ENCODE measurements around the gene SPAG6.
A peak's percentile ranks its signal among the peaks of the same experiment; 100 is the strongest.
"Not testable (repeated sequence)": the region's sequence is repeated elsewhere in the genome, so short reads cannot be mapped to it uniquely, and the experiment has no call there.

Gene SPAG6

DNA sequence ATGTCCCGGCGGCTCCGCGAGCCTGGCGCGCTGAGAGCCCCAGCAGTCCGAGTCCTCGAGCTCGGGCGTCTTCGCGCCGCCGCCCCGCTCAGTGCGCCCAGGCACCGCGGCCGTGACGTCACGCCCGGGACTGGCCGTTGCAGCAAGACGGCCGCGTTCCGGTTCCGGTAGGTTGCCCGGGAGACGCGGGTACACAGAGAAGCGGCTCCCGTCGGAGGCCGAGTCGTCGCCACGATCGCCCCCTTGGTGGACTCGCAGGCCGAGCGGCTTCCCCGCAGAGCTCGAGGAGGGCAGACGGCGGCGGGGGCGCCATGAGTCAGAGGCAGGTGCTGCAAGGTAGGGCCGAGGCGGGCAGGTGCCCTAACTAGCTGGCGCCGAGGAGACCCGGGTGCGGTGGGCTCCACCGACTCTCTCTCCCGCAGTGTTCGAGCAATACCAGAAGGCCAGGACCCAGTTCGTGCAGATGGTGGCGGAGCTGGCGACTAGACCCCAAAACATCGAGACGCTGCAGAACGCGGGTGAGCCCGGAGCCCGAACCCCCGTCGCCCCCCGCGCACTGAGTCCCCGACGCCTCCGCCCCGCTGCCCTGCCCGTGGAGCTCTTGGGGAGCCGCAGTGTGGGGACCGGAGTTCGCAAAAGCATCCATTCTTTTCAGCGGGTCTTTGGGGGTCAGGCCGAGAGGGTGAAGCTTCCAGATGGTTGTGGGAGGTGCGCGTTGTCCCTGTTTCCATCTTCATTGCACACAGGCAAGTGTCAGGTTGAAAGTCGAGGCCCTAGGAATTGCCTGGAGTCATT is at the start of gene SPAG6:
SPAG6 (plus strand) TSS at position 196 of the 795 bp plus-strand sequence; CDS start at position 312, 116 bp downstream.
- DNase-seq = peak; percentile 73

DNA sequence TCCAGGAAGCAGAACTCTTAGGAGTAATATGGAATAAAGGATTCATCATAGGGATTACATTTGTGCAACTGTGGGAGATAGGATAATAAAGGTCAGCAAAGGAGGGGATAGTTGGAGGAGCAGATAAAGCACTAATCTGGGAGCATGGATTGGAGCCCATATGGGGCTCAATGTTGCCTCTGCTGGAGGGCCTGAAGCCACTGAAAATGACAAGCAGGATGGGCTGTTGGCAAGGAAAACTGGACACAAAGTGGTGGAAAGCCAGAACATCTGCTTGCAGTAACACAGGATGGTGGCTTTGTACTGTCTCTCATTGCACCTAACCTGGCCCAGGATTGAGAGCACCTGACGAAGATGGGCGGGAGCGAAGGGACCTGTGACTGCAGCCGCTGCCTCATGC is 44.1 kb upstream of the SPAG6 start:
- DNase-seq = no peak

DNA sequence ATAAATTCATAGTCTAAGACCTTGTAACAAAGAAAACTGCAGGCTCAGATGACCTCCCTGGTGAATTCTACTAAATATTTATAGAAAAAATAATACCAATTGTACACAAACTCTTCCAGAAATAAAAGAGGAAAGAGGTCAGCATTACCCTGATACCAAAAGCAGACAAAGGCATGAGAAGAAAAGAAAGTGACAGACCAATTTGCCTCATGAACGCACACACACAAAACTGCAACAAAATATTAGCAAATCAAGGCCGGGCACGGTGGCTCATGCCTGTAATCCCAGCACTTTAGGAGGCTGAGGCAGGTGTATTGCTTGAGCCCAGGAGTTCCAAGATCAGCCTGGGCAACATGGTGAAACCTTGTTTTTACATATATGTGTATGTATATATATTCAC is 41.8 kb upstream of the SPAG6 start:
- DNase-seq = no peak

DNA sequence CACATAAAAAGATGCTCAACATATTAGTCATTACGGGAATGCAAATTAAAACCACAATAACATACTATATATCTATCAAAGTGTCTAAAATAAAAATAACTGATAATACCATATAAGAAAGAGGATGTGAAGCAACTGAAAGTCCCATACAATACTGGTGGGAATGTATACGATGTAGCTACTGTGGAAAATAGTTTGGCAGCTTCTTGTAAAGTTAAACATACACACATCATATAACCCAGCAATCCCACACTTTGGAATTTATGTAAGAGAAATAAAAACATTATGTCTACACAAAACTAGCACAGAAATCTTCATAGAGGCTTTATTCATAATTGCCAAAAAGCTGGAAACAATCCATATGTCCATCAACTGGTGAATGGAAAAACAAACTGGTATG is 39.6 kb upstream of the SPAG6 start:
- DNase-seq = no peak

DNA sequence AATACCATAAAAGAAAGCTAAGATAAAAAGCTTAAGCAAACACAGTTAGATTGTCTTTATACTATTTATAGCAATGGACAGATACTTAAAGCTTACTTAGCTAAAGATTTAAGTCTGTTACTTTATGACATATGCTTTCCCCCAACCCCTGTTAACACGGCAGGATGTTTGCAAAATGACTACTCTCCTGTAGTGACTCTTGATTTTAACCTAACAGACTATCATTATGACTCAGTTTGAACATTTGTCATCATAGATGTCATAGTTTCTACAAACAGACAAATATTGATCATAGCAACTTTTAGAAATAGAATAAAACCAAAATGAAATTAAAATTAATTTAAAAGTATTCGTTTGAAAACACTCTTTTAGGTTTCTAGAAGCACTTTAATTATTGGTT is 36.9 kb upstream of the SPAG6 start:
- DNase-seq = no peak

DNA sequence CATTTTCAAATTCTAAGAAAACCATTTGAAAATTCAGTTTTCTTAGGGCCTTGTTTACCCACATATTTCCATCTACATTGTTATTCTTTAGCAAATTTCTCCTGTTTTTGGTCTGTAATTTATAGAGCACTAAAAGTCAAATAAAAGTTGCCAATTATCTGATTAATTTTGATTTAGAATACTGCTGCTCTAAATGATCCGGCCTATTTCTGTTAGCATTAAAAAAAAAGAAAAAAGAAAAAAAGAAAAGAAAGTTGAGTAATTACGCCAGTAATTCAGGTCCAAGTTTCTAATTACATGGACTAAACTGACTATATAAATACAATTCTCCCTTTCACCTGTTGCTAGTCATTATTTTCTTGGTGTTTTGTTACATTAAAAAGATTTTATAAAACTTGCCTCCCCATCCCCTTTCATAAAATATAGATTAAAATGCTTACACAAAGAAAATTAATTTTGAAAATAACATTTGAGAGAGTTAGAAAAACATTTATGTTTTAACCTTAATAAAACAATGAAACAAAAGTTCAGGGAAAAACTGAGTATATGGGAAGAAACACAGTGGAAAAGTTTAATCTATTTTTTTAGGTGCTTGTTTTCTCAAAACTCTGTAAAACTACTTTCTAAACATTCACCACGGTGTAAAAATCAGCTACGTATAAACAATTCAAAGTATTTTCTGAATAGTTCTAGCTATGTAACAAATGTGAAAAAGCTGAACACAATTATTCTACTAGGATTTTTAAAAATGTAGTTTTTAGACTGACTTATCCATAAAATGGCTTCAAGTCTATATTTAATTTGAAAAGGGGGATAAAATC is 35.9 kb upstream of the SPAG6 start:
- no peak for DNase-seq

DNA sequence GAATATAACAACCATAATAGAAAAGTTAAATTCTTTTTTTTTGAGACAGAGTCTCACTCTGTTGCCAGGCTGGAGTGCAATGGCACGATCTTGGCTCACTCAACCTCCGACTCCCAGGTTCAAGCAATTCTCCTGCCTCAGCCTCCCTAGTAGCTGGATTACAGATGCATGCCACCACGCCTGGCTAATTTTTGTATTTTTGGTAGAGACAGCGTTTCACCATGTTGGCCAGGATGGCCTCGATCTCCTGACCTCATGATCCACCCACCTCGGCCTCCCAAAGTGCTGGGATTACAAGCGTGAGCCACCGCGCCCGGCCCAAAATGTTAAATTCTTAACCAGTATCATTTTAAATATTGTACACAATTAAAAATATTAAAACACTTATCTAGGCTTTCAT is 35.3 kb upstream of the SPAG6 start:
- DNase-seq = not testable (repeated sequence)

DNA sequence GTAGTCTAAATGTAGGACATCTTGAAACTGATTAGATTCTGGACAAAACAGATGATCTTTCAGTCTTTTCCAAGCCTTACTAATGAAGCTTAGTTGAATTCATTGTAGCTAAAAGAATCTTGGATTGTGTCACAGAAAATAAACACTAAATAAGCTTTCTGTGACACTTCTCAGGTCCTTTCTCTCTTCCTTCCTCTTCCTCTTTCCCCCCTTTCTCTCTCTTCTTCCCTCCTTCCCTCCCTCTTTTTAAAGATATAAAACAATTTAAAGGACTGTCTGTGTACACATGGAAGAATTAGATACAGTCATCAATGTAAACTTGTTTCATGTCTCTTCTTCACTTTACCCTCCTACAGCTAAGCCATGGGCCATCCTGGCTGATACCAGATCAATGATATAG is 34.4 kb upstream of the SPAG6 start:
- DNase-seq = no peak

DNA sequence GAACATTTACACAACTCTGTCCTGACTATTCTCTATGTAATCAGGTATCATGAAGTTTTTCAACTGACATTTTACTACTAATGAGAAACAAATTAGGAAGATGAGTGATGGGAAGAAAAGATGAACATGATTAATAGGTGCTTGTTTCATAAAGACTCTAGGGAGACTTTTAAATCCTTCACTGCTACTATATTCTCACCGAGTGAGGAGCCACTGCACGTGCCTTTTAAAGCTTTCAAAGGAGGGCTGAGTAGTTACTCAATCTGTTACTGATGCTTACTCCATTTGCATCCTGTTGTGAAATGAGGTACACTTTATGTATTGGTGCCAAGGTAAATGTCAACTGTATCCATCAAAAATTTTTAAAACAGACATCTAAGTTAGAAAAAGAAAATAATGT is 30.4 kb upstream of the SPAG6 start:
- no peak for DNase-seq

DNA sequence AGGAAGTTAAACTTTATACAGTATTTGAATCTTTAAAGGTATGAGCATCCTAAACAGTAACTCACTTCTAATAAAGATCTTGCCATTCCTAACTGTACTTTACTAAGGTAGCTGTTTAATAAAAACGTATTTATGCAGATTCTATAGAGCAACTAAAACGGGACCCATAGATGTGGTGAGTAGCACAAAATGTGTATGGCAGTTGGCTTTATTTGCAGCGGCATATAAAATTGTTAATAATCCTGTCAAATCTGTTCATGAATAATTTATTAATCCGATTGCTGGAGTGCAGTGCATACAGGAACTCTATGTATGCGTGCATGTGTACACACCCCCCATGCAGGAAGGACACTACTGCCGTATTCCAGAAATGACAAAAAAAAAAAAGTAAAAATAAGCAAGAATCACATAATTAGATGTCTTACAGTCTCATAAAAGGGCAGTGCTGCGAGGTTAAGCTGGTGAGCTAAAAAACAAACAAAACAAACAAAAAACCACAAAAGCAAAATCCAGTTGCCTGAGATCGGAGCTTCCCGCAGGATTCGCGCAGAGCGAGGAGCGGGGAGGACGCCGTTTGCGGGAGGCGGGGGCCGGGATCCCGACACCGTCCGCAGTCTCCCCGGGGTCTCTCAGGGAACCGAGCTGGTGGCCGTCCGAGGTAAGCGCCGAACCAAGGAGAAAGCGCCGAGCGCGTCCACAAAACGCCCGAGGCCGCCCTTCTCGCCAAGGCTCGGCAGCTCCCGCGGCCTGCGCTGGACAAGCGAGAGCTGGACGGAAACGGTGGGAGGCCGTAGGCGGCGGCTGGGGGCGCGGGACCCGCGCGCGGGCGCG is 29.6 kb upstream of the SPAG6 start:
- peak; percentile 32 for DNase-seq

DNA sequence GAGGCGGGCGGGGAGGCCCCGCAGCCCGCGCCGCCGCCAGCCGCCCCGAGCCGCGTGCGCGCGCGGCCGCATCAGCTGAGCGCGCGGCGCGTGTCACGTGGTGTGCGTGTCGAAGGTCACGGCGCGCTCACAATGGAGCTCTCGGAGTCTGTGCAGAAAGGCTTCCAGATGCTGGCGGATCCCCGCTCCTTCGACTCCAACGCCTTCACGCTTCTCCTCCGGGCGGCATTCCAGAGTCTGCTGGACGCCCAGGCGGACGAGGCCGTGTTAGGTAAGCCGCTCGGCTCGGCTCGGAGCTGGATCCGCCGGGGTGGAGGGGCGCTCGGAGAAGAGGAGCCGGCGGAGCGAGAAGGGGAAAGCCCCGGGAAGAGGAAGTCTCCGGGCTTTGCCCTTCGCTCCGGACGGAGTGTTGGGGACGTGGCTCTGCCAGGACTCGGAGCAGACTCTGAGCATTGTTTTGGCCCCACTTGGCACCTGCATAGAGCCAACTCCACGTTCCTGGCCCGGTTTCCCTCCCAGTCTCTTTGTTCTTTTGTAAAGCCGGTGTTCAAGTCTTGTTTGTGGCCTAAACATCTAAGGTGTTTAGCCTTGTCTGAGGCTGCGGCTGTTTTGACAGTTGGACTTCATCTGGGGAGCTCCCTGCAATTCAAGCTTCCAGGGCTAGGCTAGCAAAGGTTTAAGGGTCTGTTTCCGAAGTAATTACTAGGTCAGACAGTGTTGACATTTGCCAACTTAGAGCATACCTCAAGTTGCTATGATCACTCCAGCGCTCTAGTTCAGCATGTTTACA is 28.8 kb upstream of the SPAG6 start, which contains the start of gene COMMD3:
COMMD3 (plus strand) TSS at position 103 of the 790 bp plus-strand sequence; CDS start at position 133, 30 bp downstream.
- DNase-seq = peak; percentile 62

DNA sequence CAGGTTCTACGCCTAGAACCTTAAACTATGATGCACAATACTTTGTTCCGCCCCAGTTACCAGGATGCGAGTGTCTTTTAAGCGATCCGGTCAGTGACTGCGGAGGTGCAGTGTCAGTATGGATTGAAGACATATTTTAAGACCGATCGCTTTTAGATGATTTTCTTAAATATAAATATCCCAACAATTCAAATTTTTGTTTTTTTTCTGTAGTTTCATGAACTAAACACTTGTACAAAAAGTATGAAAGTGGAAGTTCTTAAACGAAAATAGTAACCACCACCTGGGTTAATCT is 28.3 kb upstream of the SPAG6 start:
- no peak for DNase-seq

DNA sequence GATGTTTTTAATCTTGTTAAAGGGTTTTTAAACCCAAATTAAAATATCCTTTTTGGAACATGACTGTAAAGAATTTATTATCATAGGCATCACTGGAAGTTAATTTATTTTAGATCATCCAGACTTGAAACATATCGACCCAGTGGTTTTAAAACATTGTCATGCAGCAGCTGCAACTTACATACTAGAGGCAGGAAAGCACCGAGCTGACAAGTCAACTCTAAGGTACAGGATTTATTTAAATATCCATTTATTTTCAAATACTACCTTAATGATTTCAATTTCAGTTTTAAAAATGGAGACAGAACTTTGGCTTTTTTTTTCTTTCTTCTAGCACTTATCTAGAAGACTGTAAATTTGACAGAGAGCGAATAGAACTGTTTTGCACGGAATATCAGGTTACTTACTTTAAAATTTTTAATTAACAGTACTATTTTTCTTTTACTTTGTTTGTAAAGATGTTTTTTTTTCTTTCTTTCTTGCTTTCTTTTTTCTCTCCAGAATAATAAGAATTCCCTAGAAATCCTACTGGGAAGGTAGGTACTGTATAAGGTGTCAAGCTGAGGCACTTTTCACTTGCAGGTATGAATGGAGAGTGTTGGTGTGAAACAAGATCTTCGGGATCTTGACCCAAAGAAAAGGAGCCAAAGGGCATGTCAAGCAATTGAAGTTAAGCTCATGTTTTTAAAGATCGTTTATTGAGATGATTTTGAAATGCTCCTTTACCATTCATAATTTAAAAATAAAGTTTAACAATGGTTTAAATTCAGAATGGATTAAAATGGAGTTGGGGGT is 27.3 kb upstream of the SPAG6 start:
- no peak for DNase-seq

DNA sequence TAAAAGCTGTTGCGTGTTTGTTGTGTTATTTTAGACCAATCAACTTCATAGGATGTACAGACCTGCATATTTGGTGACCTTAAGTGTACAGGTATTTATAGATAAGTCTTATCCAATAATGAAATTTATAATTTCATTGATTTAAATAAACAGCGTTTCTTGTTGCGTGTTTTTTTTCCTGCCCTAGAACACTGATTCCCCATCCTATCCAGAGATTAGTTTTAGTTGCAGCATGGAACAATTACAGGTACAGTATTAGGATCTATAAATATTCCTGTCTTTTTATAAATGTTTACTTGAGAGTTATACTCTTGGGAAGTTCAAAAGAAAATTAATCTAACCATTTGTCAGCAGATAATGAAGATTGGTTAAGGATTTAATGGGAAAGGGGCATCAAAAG is 26.5 kb upstream of the SPAG6 start:
- no peak for DNase-seq

DNA sequence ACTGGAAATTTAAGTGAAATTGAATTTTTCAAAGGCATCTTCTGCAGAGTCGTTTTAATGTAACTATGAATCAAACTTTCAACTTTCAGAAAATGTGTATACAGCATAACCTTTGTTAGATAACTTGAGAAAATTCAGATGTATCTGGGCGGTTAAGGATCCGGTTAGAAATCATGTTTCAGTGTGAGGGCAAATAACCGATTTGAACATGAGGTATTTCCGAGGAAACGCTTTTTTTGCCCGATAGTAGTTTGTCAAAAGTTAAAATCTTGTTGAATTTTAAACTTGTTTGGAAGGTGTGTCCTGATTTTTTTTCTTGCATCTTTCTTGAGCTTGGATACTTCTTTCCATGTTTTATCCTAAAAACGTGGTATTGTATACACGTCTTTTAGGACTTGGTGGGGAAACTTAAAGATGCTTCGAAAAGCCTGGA is 25.7 kb upstream of the SPAG6 start:
- DNase-seq = no peak

DNA sequence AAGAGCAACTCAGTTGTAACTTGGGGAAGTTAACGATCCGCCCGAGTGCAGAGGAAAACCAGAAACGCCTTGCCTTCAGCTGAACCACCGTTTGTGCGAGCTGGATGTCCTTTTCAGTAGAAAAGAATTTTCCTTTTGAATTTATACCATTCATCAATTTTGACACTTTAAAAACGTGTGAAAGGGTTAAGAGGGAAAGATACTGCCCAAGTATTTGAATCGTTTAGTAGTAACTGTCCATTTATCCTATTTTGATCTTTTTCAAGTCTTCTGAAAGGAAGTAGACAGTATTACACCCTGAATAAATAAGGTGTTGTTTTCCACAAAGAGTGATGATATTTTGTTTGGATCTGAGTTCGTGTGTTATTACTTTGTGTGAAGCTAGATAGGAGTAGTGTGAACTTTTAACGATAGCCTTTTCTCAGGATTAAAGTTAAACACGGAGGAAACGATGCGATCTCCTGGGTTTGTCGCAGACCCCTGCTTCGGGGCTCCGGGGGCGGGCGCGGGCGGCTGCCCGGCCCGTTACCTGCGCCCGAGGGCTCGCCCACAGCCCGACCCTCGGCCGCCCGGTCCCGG is 25.2 kb upstream of the SPAG6 start:
- DNase-seq = no peak

DNA sequence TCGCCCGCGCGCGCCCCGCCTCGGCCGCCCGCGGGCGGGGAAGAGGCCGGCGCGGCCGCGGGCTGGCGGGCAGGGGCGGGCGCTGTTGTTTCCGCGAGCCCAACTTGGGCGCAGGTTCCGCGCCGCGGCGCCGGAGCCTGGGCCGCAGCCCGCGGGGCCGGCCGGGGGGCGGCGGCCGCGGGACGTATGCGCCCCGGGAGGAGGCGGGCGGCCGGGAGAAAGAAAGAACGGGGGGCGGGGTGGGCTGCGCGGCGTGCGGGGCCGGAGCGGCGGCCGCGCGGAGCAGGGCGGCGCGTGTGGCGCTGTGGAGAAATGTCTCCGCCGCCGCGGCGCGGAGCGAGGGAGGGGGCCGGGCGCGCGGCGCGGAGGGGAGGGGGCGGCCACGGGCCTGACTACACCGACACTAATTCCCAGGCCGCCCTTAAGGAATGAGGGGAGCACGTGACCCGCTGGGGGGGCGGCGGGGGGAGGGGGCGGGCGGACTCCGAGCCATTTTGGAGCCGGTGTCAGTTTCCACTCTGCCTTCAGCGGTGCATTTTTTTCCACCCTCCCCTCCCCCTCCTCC is 24.6 kb upstream of the SPAG6 start, which contains the start of gene BMI1:
BMI1 (plus strand) TSS at position 509 of the 565 bp plus-strand sequence. CDS start 5,351 bp downstream, outside the sequence.
- peak; percentile 56 for DNase-seq

DNA sequence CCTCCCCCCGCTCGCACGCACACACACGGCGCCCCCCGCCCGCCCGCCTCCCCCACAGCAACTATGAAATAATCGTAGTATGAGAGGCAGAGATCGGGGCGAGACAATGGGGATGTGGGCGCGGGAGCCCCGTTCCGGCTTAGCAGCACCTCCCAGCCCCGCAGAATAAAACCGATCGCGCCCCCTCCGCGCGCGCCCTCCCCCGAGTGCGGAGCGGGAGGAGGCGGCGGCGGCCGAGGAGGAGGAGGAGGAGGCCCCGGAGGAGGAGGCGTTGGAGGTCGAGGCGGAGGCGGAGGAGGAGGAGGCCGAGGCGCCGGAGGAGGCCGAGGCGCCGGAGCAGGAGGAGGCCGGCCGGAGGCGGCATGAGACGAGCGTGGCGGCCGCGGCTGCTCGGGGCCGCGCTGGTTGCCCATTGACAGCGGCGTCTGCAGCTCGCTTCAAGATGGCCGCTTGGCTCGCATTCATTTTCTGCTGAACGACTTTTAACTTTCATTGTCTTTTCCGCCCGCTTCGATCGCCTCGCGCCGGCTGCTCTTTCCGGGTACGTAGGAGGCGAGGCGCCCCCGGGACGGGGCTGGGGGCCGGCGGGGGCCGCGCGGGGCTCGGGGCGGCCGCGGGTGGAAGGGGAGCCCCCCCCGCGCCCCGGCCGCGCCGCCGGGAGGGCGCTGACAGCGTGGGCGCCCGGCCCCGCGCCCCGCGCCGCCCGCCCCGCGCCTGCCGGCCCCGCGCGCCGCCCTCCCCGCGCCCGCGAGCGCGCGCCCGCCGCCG is 24.0 kb upstream of the SPAG6 start:
- peak; percentile 12 for DNase-seq

DNA sequence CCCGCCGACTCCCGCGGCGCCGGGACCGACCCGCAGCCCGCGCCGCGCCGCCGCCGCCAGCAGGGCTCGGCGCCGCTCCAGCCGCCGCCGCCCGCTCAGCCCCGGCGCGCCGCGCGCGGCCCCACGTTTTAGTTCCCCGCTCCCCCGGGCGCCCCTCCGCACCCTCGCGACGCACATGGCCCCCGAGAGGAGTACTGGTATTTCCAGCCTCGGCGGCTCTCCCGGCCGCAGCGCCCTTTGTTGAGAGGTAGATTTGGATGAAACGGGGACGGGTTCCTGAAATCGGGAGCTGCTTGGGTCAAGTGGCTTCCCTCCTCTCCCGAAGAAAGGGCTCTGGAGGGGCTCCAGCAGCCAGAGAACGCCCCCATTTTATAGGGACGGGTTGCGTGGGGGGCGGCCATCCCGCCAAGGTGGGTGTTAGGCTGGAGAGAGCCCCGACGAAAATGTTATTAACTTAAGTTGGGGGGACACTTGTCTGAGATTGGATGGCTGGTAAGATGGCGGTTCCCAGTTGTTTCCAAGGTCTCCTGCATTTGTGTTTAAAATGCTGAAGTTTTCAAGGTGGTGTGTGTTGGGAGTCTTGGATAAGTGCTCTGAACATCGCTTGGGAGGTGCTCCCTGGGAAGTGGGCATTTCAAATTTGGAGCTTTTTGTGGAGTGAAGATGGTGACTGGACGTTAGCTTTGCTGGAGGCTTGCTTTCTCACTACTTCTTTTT is 23.2 kb upstream of the SPAG6 start:
- DNase-seq = no peak

Data from COR-L47 (cell line).